OCI-LY1 (cell line): ENCODE data around the gene CLEC1B.

Experiments used
- EZH2 ChIP-seq: fragments of 200-600 bp; sonication (generic), shearing (Covaris generic); IDR thresholded peaks from 2 replicates; pipeline ENCODE4 v1.8.0; 2017; ENCODE audit warnings: borderline replicate concordance, mixed run types, mild to moderate bottlenecking, antibody characterized with exemption, low read length, moderate library complexity, mixed read lengths
- TF ChIP-seq, protein P1 (sequence below): fragments of 200-600 bp; sonication (generic), shearing (Covaris generic); IDR thresholded peaks from 2 replicates; pipeline ENCODE4 v1.5.1; 2017; ENCODE audit warnings: mild to moderate bottlenecking, antibody characterized with exemption, low read length, moderate library complexity, mixed read lengths

DNA sequence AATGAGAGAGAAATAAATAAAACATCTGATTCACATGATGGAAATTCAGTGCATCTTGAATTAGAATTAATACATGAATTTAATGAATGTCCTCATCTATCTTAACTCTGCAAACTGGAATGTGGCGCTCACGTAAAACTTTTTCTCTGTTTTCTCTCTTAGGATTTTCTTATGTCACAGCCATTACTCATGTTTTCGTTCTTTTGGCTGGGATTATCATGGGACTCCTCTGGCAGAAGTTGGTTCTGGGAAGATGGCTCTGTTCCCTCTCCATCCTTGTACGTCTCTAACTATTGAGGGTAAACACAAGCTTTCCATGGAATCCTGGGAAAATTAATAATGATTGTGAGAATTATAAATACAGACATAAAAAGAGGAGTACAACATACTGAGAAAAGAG, 16.5 kb upstream of the CLEC1B start:
- TF ChIP-seq, protein P1, sequence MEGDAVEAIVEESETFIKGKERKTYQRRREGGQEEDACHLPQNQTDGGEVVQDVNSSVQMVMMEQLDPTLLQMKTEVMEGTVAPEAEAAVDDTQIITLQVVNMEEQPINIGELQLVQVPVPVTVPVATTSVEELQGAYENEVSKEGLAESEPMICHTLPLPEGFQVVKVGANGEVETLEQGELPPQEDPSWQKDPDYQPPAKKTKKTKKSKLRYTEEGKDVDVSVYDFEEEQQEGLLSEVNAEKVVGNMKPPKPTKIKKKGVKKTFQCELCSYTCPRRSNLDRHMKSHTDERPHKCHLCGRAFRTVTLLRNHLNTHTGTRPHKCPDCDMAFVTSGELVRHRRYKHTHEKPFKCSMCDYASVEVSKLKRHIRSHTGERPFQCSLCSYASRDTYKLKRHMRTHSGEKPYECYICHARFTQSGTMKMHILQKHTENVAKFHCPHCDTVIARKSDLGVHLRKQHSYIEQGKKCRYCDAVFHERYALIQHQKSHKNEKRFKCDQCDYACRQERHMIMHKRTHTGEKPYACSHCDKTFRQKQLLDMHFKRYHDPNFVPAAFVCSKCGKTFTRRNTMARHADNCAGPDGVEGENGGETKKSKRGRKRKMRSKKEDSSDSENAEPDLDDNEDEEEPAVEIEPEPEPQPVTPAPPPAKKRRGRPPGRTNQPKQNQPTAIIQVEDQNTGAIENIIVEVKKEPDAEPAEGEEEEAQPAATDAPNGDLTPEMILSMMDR, result no peak
- no peak for TF ChIP-seq EZH2
